GM19452 (cell line): Measurements from ENCODE around the gene ZBTB37.
"Not testable (repeated sequence)": the region's sequence is repeated elsewhere in the genome, so short reads cannot be mapped to it uniquely, and the experiment has no call there.

ENCODE experiments used
- ATAC-seq: cut with Tn5 transposase; IDR thresholded peaks from one replicate; pipeline ENCODE4 v1.9.1; 2021; ENCODE audit not compliant: unreplicated experiment

ZBTB37 gene

DNA sequence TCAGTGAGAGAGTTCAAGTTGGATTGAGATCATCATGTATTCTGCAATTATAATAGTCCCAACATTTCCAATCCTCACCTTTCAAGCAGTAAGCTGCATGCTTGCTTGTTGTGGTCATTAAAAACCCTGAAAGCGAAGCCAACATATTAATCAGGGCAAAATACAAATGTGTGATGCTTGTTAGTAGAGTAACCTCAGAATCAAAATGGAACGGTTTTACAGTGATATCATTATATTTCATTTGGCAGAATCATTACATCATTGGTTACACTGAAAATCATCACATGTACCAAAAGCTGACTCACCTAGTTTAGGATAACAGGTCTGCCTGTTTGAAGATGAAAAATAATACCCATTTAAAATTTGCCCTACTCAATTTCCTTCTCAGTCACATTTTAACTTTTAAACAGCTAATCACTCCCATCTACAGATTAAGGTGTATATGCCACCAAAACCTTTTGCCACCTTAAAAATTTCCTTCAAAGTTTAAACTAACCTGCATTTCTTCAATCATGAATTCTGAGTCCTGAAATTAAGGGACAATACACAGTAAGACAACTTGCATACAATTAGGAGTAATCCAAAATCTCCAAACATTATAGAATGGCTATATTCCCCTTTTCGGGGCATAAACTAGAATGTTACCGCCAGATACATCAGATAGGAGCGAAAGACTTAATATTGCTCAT lies 3.9 kb upstream of the ZBTB37 start:
- ATAC-seq: no peak

DNA sequence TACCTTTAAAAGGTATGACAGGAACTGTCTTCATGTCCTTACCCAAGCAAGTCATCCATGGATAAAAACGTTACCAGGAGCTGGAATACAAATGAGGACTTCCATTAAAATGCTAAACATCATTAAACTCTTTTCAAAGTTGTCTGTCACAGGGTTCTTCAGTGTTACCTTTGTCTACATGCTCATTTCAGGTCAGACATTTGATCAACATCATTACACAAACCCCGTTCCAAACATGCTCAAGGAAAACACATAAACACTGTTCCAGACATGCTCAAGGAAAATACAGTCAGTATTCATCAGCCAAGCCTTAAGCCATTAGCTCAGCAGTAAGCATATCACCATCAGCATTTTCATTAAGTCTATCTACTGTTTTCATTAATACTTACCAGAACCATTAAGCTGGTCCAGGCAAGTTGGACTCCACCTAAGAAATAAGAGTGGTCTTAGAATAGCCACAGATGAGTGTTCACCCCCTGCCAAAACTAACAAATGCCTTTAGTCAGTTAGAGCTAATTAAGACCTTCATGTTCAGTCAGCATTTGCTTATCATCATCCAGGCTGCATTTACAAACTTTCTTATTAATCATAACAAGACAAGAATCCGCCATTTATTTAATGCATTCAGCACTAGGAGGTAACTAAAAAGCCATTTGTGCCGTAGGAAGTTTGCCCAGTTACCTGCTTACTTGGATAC lies 2.6 kb upstream of the ZBTB37 start:
- no peak for ATAC-seq

DNA sequence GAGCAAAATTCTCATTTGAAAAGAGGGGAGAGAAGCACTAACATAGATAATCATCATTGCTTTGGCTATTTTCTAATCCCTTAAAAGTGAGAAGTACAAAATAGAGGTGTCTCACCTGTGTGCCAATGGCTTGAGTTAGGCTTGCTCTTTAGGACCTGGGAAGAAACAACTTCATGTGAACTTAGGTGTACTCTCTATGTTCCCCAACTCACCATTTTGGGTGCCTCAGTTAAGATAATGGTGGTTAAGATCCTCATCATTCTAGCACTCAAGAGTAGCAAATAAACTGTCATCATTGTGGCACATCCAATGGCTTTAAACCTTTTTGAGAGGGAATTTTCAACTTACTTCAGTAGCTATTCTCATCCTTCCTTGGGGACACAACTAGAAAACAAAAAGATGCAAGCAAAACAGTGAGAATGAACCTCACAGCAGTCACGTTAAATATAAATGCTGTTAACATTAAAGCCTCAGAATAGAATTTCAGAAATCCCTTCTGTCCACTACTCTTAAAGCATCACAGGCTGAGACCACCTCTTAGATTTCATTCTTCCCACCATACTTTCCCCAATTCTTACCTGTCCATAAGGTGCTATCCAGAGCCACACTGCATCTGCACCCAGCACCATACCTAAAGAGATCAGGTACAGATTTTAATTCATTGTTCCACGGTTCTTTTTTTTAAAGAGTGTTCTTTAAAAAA lies 1.6 kb upstream of the ZBTB37 start:
- no peak for ATAC-seq

DNA sequence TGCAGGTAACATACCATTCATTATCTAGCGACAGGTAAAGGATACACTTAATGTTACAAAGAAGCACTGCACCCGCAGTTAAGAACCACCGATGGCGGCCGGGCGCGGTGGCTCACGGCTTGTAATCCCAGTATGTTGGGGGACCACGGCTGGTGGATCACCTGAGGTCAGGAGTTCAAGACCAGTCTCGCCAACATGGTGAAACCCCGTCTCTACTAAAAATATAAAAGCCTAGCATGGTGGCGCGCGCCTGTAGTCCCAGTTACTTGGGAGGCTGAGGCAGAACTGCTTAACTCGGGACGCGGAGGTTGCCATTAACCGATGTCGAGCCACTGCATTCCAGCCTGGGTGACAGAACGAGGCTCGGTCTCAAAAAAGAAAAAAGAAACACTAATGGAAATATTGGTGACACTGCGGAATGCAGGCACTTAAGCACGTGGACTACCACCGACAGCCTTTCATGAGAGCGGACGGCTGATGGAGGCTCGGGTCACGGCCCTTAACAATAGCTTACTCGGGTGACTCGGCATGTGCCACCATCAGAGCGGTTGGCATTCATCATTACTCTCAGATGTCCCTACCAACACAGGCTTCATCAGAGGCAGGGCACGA lies 933 bp upstream of the ZBTB37 start:
- no peak for ATAC-seq

DNA sequence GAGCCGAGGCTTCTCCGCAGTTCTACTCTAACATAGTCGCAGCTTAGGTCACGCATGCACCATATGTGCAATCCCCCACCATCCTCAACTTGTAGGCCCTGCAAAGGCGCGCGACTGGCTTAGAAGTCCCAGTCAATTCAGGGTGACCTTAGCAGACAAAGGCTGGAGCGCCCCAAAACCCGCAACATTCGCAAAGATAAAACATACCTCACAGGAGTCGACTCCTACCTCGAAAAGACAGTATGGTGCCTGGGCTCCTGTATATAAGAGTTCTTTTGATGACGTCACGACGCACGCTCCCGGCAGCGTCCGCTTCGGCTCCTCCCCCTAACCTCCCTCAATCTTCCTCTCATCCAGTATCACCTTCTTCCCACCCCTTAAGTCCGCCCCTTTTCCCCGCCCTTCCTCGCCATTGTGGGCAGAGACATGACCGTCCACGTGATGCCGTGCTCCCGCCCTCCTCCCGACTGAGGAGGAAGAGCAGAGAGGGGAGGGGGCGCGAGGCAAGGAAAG lies 371 bp upstream of the ZBTB37 start, which contains the start of gene GAS5:
TSS of gene GAS5 (minus strand) at position 237 of the 513 bp plus-strand sequence.
- peak; percentile 61 for ATAC-seq

DNA sequence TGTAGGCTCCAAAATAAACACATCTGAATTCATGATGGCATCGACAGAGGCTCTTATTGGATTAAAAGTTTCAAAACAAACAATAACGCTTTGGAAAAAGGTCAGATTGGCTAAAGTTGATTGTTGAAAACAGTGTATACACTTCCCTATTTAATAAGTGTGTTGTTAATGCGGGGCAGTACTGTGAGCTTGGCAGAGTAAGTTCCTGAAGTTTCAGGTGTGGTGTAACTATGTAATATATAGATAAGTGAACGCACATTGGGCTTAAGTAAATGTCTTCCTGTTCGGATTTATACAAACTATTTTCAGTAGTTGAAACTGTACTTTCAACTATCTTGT lies 810 bp downstream of the ZBTB37 start:
- no peak for ATAC-seq

DNA sequence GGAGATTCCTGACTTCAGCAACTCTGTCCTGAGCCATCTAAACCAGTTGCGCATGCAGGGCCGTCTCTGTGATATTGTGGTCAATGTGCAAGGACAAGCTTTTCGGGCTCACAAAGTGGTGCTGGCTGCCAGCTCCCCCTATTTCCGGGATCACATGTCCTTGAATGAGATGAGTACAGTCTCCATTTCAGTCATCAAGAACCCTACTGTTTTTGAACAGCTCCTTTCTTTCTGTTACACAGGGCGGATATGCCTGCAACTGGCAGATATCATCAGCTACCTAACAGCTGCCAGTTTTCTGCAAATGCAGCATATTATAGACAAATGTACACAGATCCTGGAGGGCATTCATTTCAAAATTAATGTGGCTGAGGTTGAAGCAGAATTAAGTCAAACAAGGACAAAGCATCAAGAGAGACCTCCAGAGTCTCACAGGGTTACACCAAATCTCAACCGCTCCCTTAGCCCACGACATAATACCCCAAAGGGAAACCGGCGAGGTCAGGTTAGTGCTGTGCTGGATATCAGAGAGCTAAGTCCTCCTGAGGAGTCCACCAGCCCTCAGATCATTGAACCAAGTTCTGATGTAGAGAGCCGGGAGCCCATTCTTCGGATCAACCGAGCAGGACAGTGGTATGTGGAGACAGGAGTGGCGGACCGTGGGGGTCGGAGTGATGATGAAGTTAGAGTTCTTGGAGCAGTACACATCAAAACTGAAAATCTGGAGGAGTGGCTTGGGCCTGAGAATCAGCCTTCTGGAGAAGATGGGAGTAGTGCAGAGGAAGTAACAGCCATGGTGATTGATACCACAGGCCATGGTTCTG lies 2.3 kb downstream of the ZBTB37 start:
- peak; percentile 20 for ATAC-seq

DNA sequence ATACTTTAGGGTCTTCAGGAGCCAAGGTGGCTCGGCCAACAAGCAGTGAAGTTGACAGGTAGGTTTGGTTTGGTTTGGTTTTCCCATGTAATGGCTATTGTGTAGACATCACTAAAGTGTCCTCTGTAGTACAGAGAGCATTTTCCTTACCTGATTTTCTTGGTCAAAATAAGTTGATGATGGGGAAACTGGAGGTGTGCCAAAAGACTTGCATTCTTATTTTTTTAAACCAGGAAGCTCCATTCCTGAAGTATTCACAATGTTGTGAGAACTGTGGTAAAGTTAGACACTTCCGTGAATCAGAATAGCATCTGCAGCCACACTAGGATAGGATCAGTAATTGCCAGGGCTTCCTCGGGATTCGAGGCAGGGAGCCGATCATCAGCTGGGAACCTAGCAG lies 2.9 kb downstream of the ZBTB37 start:
- ATAC-seq: no peak

DNA sequence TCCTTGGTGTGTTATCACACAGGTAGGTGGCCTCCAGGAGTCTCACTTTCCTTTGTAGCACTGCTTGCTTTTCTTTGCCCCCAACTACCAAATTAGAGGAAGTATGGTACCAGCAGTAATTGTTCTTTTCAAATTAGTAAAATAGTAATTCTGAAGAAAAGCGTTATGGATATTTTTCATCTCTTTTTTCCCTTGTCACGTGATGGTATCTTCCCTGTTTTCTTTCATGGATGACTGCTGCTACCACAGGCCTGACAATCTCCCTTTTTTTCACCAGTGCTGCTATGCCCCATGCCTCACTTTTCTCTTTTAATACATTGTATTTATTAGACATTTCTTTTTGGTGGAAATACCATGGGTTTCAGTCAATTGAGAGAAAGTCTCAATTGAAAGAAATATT lies 3.3 kb downstream of the ZBTB37 start:
- no peak for ATAC-seq

DNA sequence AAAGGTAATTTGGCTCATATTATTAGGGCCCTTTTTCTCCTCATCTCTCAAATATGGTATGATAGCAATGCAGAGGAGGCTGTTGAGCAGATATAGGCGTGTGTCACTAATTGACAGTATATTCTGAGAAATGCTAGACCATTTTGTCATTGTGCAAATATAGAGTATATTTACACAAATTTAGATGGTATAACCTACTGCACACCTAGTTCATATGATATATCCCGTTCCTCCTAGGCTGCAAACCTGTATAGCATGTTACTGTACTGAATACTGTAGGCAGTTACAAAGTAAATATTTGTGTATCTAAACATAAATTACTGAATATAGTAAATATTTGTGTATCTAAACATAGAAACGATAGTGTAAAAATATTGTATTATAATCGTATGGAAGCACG lies 8.6 kb downstream of the ZBTB37 start:
- ATAC-seq: no peak

DNA sequence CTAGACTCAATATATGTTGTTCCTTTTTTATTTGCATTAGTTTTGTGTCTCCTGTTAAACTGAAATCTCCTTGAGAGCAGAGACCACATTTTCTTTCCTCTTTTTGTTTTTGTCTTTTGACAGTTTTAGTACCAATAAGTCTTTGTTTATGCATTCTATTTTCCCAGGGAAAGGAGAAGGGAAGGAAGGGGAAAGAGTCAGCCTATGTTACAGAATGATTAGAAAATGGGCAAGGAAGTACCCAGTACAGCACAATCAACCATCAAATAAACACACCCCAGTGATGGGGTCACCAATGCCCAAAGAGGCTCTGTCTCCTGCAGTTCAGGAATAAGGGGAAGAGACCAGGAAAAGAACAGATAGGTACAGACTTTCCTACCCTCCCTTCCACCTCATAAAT lies 10.1 kb downstream of the ZBTB37 start:
- ATAC-seq: no peak

DNA sequence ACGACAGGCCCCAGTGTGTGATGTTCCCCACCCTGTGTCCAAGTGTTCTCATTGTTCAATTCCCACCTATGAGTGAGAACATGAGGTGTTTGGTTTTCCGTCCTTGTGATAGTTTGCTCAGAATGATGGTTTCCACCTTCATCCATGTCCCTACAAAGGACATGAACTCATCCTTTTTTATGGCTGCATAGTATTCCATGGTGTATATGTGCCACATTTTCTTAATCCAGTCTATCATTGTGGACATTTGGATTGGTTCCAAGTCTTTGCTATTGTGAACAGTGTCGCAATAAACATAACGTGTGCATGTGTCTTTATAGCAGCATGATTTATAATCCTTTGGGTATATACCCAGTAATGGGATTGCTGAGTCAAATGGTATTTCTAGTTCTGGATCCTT lies 12.9 kb downstream of the ZBTB37 start:
- not testable (repeated sequence) for ATAC-seq

DNA sequence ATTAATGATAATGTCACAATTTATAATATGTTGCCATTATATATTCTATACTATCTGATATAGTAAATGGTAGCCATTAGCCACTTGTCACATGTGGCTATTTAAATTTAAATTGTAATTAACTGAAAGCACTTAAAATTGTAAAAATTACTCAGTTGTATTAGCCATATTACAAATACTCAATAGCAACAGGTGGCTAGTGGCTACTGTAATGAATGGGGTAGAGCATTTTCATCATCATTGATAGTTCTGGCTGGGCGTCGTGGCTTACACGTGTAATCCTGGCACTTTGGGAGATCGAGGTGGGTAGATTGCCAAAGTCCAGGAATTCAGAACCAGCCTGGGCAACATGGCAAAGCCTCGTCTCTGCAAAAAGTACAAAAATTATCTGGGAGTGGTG lies 16.5 kb downstream of the ZBTB37 start:
- ATAC-seq: no peak

DNA sequence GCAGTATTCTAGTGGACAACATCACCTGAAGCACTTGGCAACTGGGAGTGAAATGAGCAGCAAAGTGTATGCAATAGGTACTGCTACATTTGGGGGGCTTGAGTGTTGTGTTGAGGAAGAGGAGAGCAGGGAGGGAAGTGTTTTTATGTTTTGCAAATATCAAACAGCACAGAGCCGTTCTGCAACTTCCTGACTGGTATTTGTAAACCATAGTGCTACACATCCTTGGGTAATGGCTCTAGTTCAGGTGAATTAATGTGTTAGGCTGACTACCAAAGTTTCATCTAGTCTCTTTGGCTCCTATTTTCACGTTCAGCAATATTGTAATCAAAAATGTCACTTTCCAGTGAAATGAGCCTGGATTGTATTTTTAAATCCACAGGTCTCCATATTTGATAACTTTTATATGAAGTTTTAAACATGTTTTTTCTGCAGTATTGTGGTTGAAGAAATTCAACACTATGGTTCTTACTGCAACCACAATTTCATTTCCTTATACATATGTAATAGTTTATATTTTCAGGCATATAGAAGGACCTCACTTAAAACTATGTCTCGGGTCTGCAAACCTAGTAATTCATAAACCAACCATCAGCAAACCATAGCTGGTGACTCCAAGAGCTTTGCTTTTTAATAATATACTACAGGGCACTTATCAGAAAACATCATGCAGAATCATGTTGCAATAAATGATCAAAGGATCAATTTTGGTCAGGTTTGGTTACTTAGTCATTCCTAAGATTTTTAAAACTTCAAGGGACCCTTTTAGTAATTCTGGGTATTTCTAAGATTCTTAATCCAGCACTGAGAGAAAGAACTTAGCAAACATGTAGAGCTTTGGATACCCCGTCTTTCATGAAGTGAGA lies 18.8 kb downstream of the ZBTB37 start:
- ATAC-seq: no peak

DNA sequence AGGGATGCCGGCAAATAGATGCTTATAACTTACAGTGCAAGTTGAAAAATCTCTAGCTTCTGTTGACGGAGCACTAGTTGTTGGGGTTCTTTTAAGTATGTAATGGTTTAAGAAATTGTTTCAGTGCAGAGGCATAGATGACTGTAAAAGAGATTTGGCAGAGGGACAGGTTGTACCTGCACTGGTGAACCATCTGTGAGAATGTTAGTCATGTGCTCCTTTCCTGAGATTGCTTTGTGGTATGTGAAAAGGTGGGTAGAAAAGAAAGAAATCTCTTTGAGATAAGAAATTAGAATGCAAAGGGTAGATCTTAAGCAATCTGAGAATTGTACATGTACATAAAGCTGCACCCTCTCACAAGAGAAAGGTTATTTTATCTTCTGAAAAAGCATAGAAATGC lies 19.4 kb downstream of the ZBTB37 start:
- ATAC-seq: no peak

DNA sequence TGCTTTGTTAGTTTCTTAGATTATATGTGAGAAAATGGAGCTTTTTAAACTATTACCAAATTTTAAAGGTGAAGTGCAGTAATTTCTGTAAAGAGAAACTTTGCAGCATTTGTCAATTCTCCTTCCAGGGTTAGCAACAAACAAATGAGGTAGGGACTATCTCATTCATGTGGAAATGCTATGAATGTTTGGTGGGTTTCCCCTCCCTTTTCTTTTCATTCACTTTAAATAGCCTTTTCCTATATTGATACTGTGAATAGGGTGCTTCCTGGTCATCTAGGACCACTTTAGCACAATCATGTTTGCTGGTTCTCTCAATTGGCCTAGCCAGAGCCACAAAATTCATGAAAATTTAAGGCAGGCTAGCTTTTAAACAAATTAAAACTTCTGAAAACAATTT lies 20.6 kb downstream of the ZBTB37 start:
- ATAC-seq: no peak

DNA sequence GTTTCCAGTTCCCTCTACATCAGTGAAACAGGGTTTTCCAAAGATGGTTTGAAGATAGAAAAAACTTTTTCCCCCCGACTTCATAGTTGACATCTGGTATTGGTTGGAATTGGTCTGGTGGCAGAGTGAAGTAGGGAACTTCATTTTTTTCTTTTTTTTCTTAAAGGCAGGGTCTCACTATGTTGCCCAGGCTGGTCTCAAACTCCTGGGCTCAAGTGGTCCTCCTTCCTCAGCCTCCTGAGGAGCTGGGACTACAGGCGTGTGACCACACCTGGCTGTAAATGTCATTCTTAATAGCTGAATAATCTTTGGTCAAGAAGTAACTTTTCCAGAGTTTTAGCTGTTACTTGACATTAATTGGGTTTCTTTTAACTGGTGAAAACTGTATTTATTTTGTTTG lies 21.7 kb downstream of the ZBTB37 start:
- no peak for ATAC-seq

DNA sequence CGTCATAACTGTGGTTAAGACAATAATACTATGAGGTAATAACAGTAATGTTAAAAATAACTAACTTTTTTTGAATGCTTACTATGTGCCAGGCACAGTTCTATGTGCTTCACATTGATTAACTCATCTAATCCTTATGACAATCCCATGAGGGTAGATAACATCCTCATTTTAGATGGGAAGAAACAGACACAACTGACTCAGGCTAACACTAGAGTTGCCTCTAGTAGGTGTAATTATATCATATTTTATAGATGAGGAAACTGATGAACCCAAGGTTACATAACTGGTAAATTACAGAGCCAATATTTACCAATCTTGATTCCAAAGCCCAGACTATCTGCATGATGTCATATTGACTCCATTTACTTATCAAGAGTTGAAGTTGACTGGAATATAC lies 25.4 kb downstream of the ZBTB37 start:
- no peak for ATAC-seq

DNA sequence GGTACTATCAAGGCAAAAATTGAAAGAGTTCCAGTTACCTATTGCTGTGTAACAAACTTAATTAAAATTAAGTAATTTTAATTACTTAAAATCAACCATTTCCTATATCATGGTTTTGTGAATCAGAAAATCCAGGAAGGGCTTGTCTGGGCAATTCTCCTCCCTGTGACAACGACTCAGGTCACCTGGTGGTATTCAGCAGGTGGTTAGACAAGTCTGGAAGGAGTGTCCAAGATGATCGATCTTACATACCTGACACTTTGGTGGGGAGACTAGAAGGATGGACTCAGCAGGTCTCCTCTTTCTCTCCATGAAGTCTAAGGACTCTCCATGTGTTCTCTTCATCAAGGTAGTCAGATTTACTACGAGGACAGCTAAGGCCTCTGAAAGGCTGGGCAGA lies 26.0 kb downstream of the ZBTB37 start:
- ATAC-seq: no peak

DNA sequence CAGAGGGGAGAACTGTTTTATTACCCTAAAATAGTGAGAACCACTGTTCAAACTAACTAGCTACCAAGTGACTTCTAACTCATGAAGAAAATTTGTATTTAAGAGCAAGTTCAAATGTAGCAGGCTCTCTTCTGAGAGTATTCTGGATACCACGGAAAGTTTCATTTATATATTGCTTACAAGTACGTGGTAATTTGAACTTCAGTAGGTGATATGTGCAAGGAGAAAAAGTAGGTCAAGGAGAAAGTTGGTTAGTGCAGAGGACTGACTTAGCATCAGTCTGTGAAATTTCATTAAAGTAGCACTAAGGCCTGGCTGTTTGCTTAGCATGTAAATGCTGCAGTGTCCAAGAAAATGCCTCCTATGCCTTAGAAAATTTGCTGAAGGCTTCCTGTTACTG lies 32.2 kb downstream of the ZBTB37 start:
- no peak for ATAC-seq
